Skeletal muscle tissue (tissue), 4 donors: ENCODE data around the gene LYRM4. TPM values are rescaled to one million over a fixed set of nuclear protein-coding genes. Genes with fewer than 3 reads are reported as not detected.
"Not testable (repeated sequence)": the region's sequence is repeated elsewhere in the genome, so short reads cannot be mapped to it uniquely, and the experiment has no call there.

Experiments
- H3K27ac ChIP-seq: one replicate; pipeline ENCODE4 v1.7.0; 2013; ENCODE audit warnings: mild to moderate bottlenecking, low read depth, low read length, inconsistent platforms
- H3K27me3 ChIP-seq, 3 donors: one replicate each; pipeline ENCODE4 v1.7.0; 2013; ENCODE audit warnings: low read length in 3 of 3; ENCODE audit not compliant: control insufficient read depth in 3 of 3, insufficient read depth in 3 of 3
- H3K36me3 ChIP-seq, 3 donors: one replicate each; pipeline ENCODE4 v1.7.0; 2013; ENCODE audit warnings: low read length in 3 of 3; ENCODE audit not compliant: control insufficient read depth in 3 of 3, insufficient read depth in 3 of 3
- H3K4me1 ChIP-seq, 3 donors: one replicate each; pipeline ENCODE4 v1.7.0; 2013; ENCODE audit warnings: low read length in 3 of 3, mild to moderate bottlenecking in 3 of 3; ENCODE audit not compliant: control insufficient read depth in 3 of 3, insufficient read depth in 3 of 3
- H3K4me3 ChIP-seq, 3 donors: one replicate each; pipeline ENCODE4 v1.7.0; 2013; ENCODE audit warnings: low read length in 3 of 3
- H3K9ac ChIP-seq, 3 donors: one replicate each; pipeline ENCODE4 v1.7.0; 2013; ENCODE audit warnings: low read length in 3 of 3, mild to moderate bottlenecking in 3 of 3, moderate library complexity in 2 of 3, low read depth in 1 of 3
- H3K9me3 ChIP-seq, 3 donors: one replicate each; pipeline ENCODE4 v1.7.0; 2013; ENCODE audit warnings: low read length in 3 of 3; ENCODE audit not compliant: control insufficient read depth in 3 of 3
- total RNA-seq: library from RNA; depleted of rRNA; stranded (reverse); fragments of >200 nt; gene quantifications from one replicate; pipeline ENCODE4 v1.2.3, GENCODE V29; 2014
- donor health status: Osteomylitis.

LYRM4 gene
- total RNA-seq, 1 donor from 2014 or later, result 10.4 TPM

DNA sequence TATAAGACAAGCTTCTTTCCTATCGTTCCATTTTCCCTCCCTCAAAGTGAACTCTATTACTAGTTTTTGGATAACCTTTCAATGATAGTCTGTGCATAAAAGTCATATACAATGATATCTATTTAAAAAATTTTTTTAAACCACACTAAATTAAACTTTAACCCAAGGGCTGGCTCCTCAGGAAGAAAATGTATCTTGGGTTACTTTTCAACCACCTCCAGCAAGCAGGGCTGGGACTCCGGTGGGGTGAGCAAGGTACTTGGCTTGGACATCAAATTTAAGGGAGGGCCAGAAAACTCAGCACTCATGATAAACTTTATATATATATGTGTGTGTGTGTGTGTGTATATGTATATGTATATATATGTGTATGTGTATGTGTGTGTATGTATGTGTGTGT is 189.5 kb downstream of the LYRM4 start:
- H3K27ac ChIP-seq, result no peak overlapping the region
- no peaks in the 10 kb centered on the region for H3K4me1 ChIP-seq
- no peak overlapping the region for H3K4me3 ChIP-seq
- no peaks in the 10 kb centered on the region for H3K27me3 ChIP-seq
- H3K9ac ChIP-seq, result no peak overlapping the region
- peaks cover 0 to 4% (median 0%) of the 10 kb centered on the region in 3 donors for H3K9me3 ChIP-seq
- no peaks in the 10 kb centered on the region for H3K36me3 ChIP-seq

DNA sequence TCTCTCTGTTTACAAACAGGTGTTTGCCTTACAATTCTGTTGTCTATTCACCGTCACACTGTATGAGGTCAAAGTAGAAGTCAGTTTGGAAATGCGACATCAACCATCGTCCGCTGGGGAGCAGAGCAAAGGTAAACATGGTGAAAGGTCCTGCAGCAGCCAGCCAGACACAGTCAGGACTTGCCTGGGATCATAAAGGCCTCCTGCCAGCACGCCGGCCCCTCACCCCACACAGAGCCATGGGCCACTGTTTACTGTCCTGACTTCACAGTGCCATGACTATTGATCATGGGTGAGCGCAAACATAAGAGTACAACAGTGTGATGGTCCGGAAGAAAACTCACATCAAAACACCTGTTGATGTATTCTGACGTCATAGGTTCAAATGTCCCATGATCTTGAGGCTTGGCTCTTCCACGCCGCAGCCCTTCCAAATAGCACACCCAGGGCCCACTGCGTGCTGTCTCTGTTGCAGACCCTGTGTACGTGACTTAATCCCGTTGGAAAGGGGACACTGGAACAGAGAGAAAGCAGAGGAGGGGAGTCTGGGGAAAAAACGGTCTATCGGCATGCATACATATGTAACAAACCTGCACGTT is 192.5 kb downstream of the LYRM4 start:
- Histone ChIP-seq H3K4me1 (no peaks in the 10 kb centered on the region), H3K27ac (no peak overlapping the region), H3K9me3 (peaks cover 0 to 4% (median 0%) of the 10 kb centered on the region in 3 donors), H3K4me3 (no peak overlapping the region), H3K9ac (no peak overlapping the region), H3K27me3 (no peaks in the 10 kb centered on the region), H3K36me3 (no peaks in the 10 kb centered on the region)

DNA sequence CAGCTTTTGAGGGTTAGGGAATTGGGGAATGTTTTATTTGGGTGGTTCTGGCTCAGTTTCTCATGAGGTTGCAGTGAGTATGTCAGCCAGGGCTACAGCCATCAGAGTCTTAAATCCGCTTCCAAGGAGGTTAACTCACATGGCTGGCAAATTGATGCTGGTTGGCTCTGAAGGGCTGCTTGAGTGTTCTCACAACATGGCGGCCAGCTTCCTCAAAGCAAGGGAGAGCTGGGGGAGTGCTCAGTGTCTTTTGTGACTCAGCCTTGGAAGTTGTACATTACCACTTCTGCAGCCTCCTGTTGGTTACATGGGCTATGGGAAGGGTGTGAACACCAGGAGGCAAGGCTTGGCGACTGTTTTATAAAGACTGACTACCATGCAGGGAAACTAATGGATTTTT is 193.4 kb downstream of the LYRM4 start:
- no peaks in the 10 kb centered on the region for H3K27me3 ChIP-seq
- H3K4me3 ChIP-seq, result no peak overlapping the region
- H3K9ac ChIP-seq, result no peak overlapping the region
- no peak overlapping the region for H3K27ac ChIP-seq
- H3K4me1 ChIP-seq, result no peaks in the 10 kb centered on the region
- H3K9me3 ChIP-seq, result peaks cover 0 to 4% (median 0%) of the 10 kb centered on the region in 3 donors
- H3K36me3 ChIP-seq, result no peaks in the 10 kb centered on the region

DNA sequence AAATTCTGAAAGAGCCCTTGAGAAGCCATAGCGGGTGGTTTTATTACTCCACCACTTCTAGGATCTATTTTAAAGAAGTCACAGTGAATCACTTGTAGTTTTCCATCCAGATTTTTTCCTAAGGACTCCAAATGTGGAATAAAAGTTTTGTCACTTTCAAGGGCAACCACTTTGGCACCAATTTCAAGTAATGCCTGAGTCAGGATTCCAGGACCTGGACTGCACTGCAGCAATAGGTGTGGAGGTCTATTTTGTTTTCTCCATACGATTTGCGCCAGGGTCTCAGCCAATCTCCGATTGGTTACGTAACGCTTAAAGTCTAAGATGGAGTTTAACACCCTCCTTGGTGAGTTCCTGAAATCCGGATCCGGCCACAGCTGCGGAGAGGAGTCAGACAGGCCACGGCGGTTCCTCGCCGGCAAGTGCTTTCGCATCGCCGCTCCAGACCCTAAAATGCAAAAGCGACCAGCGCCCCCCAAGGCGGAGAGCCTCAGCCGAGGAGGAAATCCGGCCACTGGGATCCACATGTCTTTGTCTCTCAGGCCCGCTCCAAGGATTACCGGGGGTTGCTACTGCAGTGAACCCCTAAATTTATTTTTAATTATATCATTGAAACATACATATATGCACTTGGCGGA is 194.2 kb downstream of the LYRM4 start:
- H3K27ac ChIP-seq, result no peak overlapping the region
- no peaks in the 10 kb centered on the region for H3K27me3 ChIP-seq
- no peaks in the 10 kb centered on the region for H3K4me1 ChIP-seq
- peaks cover 0 to 4% (median 0%) of the 10 kb centered on the region in 3 donors for H3K9me3 ChIP-seq
- H3K36me3 ChIP-seq, result no peaks in the 10 kb centered on the region
- H3K4me3 ChIP-seq, result no peak overlapping the region
- no peak overlapping the region for H3K9ac ChIP-seq

DNA sequence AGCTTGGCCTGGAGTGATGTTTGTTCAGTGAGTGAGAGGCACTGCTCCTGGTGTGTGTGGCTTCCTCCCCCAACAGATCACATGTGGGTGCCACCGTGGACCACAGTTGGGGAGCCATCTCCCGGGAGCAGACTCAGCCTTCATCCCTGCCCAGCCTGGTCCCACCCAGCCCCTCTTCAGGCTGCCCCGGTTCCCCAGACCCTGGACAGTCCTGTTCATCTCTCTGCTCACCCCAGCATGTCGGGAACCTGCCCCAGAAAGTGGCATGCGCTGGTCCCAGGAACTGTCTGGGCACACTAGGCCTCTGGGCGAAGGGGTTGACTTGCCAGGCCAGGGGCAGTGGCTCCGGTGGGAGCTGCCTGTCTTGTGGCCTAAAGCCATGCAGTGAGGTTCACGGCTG is 197.1 kb downstream of the LYRM4 start:
- no peak overlapping the region for H3K9ac ChIP-seq
- H3K4me3 ChIP-seq, result no peak overlapping the region
- no peaks in the 10 kb centered on the region for H3K4me1 ChIP-seq
- H3K9me3 ChIP-seq, result peaks cover 0 to 4% (median 0%) of the 10 kb centered on the region in 3 donors
- no peaks in the 10 kb centered on the region for H3K36me3 ChIP-seq
- no peak overlapping the region for H3K27ac ChIP-seq
- no peaks in the 10 kb centered on the region for H3K27me3 ChIP-seq

DNA sequence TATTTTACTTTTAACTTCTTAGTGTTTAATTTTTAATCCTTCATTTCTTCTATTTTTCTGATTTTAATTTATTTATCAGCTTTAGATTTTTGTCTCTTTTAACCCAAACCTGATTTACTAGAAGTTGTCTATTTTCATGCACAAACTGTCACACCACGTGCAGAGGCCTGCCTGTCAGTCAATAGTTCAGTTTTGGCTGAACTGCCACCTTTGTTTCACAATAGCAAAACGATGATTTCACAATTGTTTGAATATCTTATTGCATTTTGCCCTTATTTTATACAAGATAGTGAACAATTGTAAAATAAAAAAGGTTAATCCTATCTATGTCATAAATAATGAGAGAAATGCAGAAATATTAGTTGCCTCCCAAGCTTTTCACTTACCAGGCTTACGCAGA is 199.6 kb downstream of the LYRM4 start:
- no peak overlapping the region for H3K4me3 ChIP-seq
- H3K27me3 ChIP-seq, result no peaks in the 10 kb centered on the region
- no peaks in the 10 kb centered on the region for H3K36me3 ChIP-seq
- no peak overlapping the region for H3K9ac ChIP-seq
- no peaks in the 10 kb centered on the region for H3K9me3 ChIP-seq
- no peak overlapping the region for H3K27ac ChIP-seq
- no peaks in the 10 kb centered on the region for H3K4me1 ChIP-seq

DNA sequence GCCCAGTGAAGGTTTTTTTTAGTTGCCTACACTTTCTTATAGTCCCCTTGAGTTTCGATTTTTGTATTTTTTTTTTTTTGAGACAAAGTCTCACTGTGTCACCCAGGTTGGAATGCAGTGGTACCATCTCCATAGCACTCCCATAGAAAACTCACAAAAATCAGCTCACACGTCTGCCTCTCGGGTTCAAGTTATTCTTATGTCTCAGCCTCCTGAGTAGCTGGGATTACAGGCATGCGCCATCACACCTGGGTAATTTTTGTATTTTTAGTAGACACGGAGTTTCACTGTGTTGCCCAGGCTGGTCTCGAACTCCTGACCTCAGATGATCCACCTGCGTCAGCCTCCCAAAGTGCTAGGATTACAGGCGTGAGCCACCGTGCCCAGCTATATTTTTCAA is 200.3 kb downstream of the LYRM4 start:
- H3K4me3 ChIP-seq, H3K9ac ChIP-seq, H3K27ac ChIP-seq, H3K4me1 ChIP-seq, H3K27me3 ChIP-seq, H3K36me3 ChIP-seq, H3K9me3 ChIP-seq: not testable (repeated sequence)

DNA sequence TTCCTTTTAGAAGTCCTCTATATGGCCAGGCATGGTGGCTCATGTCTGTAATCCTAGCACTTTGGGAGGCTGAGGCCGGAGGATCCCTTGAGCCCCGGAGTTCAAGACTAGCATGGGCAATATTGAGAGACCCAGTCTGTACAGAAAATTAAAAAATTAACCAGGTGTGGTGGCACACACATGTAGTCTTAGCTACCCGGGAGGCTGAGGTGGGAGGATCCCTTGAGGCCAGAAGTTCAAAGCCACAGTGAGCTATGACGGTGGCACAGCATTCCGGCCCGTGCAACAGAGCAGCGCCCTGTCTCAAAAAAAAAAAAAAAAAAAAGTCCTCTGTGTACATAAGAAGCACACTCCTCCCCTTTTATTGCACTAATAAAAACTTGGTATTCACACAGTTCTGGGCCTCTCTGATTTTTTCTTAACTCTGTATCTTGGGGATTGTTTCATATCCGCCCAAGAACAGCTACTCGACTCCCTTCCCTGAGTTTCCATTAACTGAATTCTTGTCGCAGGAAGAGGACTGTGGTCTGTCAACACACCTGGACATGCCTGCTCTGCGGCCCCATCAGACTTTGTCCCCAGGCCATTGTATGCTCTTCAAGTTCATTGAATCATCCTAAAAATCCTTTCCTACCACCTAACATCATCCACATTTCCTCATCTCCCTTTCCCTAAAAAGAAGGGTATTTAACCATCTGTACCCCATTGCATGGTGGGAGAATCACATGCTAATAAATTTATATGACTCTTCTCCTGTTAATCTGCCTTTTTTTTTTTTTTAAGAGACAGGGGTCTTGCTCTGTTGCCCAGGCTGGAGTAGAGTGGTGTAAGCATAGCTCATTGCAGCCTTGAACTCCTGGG is 201.5 kb downstream of the LYRM4 start:
- H3K27me3 ChIP-seq, result no peaks in the 10 kb centered on the region
- H3K4me1 ChIP-seq, result no peaks in the 10 kb centered on the region
- no peak overlapping the region for H3K9ac ChIP-seq
- no peak overlapping the region for H3K27ac ChIP-seq
- no peaks in the 10 kb centered on the region for H3K9me3 ChIP-seq
- no peak overlapping the region for H3K4me3 ChIP-seq
- H3K36me3 ChIP-seq, result no peaks in the 10 kb centered on the region
